HG02840 (cell line): Measurements from ENCODE around the gene STK24.

ENCODE experiments used
- ATAC-seq: cut with Tn5 transposase; IDR thresholded peaks from one replicate; pipeline ENCODE4 v1.9.1; 2021; ENCODE audit warnings: mild to moderate bottlenecking, moderate library complexity, moderate number of reproducible peaks; ENCODE audit not compliant: unreplicated experiment, low FRiP score

Gene STK24

GRCh38 chr13:98536729-98537128 is 40.2 kb downstream of the STK24 start:
- no peak for ATAC-seq

GRCh38 chr13:98535501-98536354 is 41.2 kb downstream of the STK24 start:
- no peak for ATAC-seq

- no peak for ATAC-seq
These were observed 42.1 kb downstream of the STK24 start for GRCh38 chr13:98534821-98535220.

GRCh38 chr13:98533912-98534311 is 43.0 kb downstream of the STK24 start:
- no peak for ATAC-seq

GRCh38 chr13:98532254-98532653 is 44.7 kb downstream of the STK24 start:
- no peak for ATAC-seq

GRCh38 chr13:98530217-98530616 is 46.7 kb downstream of the STK24 start:
- no peak for ATAC-seq

- no peak for ATAC-seq
These were observed 47.7 kb downstream of the STK24 start for GRCh38 chr13:98529171-98529570.

GRCh38 chr13:98528663-98529064 is 48.2 kb downstream of the STK24 start:
- ATAC-seq, result no peak

GRCh38 chr13:98527526-98527925 is 49.4 kb downstream of the STK24 start:
- ATAC-seq, result no peak

GRCh38 chr13:98526182-98526512 is 50.8 kb downstream of the STK24 start:
- peak; percentile 33 for ATAC-seq

- ATAC-seq, result peak; percentile 47
These were observed 51.3 kb downstream of the STK24 start for GRCh38 chr13:98525456-98526181.

GRCh38 chr13:98524793-98525192 is 52.1 kb downstream of the STK24 start:
- ATAC-seq, result no peak

- no peak for ATAC-seq
These were observed 52.5 kb downstream of the STK24 start for GRCh38 chr13:98524391-98524790.

- ATAC-seq, result no peak
These were observed 53.3 kb downstream of the STK24 start for GRCh38 chr13:98523455-98524102.

GRCh38 chr13:98522371-98522770 is 54.5 kb downstream of the STK24 start:
- no peak for ATAC-seq

GRCh38 chr13:98521461-98522247 is 55.3 kb downstream of the STK24 start:
- ATAC-seq, result no peak

- no peak for ATAC-seq
These were observed 56.0 kb downstream of the STK24 start for GRCh38 chr13:98520674-98521449.

GRCh38 chr13:98519976-98520375 is 56.9 kb downstream of the STK24 start:
- ATAC-seq, result no peak

GRCh38 chr13:98517576-98518310 is 59.2 kb downstream of the STK24 start:
- no peak for ATAC-seq
